MV-4-11 (cell line): ENCODE measurements around the gene ENGASE.

Experiments
- DNase-seq: peaks from one replicate; lab custom pipeline; 2025; lab: John Stamatoyannopoulos, UW

The ENGASE gene

GRCh38 chr17:79091226-79091670 is 16.6 kb downstream of the ENGASE start:
- DNase-seq: no peak

GRCh38 chr17:79092567-79092966 is 17.9 kb downstream of the ENGASE start:
- DNase-seq: no peak

- no peak for DNase-seq
Measured at GRCh38 chr17:79093270-79093669, 18.6 kb downstream of the ENGASE start.

GRCh38 chr17:79094261-79094660 is 19.6 kb downstream of the ENGASE start:
- no peak for DNase-seq

GRCh38 chr17:79095345-79096055 is 20.9 kb downstream of the ENGASE start:
- DNase-seq: no peak

- DNase-seq: no peak
Measured at GRCh38 chr17:79096477-79096876, 21.9 kb downstream of the ENGASE start.

GRCh38 chr17:79097226-79098055 is 22.8 kb downstream of the ENGASE start:
- no peak for DNase-seq

- no peak for DNase-seq
Measured at GRCh38 chr17:79098282-79098867, 23.8 kb downstream of the ENGASE start.

GRCh38 chr17:79100405-79100804 is 25.8 kb downstream of the ENGASE start:
- DNase-seq: no peak

- no peak for DNase-seq
Measured at GRCh38 chr17:79101111-79101673, 26.6 kb downstream of the ENGASE start.

- no peak for DNase-seq
Measured at GRCh38 chr17:79102214-79102613, 27.6 kb downstream of the ENGASE start.

GRCh38 chr17:79104898-79105600 is 30.4 kb downstream of the ENGASE start:
- DNase-seq: no peak

GRCh38 chr17:79105937-79106336 is 31.3 kb downstream of the ENGASE start:
- no peak for DNase-seq

GRCh38 chr17:79106958-79107357 is 32.3 kb downstream of the ENGASE start:
- DNase-seq: no peak

GRCh38 chr17:79107499-79108231 is 33.0 kb downstream of the ENGASE start:
- no peak for DNase-seq

GRCh38 chr17:79108232-79108850 is 33.7 kb downstream of the ENGASE start:
- DNase-seq: no peak

- no peak for DNase-seq
Measured at GRCh38 chr17:79108870-79109269, 34.2 kb downstream of the ENGASE start.

- DNase-seq: no peak
Measured at GRCh38 chr17:79109584-79109983, 35.0 kb downstream of the ENGASE start.

- no peak for DNase-seq
Measured at GRCh38 chr17:79111097-79111496, 36.5 kb downstream of the ENGASE start.

- DNase-seq: no peak
Measured at GRCh38 chr17:79112471-79112870, 37.8 kb downstream of the ENGASE start.
